Prostate gland (tissue), 2 donors: Measurements from ENCODE around the gene LYPD6B. TPM values are rescaled to one million over a fixed set of nuclear protein-coding genes. Genes with fewer than 3 reads are reported as not detected.

ENCODE experiments used
- DNase-seq: peaks from one replicate; pipeline ENCODE4 v3.0.0-alpha.2; 2019; ENCODE audit warnings: low spot score
- H3K27ac ChIP-seq, 2 donors: fragments of 200-600 bp; sonication (generic); 2 replicates each; pipeline ENCODE4 v1.5.1; 2017 to 2019
- H3K27me3 ChIP-seq: fragments of 200-600 bp; sonication (generic); replicated peaks from 2 replicates; pipeline ENCODE4 v1.5.1; 2019; ENCODE audit not compliant: insufficient read depth
- H3K36me3 ChIP-seq, 2 donors: fragments of 200-600 bp; sonication (generic); 1 replicate in 1 of 2; 2 replicates in 1 of 2; pipeline versions ENCODE4 v1.5.1 to v1.8.1; 2017 to 2019
- H3K4me1 ChIP-seq: fragments of 200-600 bp; sonication (generic); replicated peaks from 2 replicates; pipeline ENCODE4 v1.5.1; 2019
- H3K4me3 ChIP-seq, 2 donors: fragments of 200-600 bp; sonication (generic); 2 replicates each; pipeline ENCODE4 v1.5.1; 2017 to 2019
- H3K9me3 ChIP-seq: fragments of 200-600 bp; sonication (generic); 2 replicates; pipeline ENCODE4 v1.5.1; 2017
- POLR2A ChIP-seq: fragments of 450-650 bp; IDR thresholded peaks from one replicate; pipeline ENCODE4 v1.6.1; 2016; ENCODE audit warnings: antibody characterized with exemption, mild to moderate bottlenecking
- POLR2AphosphoS5 ChIP-seq: sonication (generic); formaldehyde crosslinking; IDR thresholded peaks from one replicate; pipeline ENCODE4 v1.6.1; 2017; ENCODE audit warnings: antibody characterized with exemption
- WGBS: methylation state at CpG from one replicate; pipeline ENCODE4 v1.1.5; 2018; 5-methylcytosine and 5-hydroxymethylcytosine counted together
- intact Hi-C: fragments of 100-400 bp; cut with DNase I; formaldehyde crosslinking; loops from one replicate; pipeline ENCODE4 v1.14.2; 2022
- total RNA-seq, 2 donors: library from RNA; depleted of rRNA; stranded (reverse); fragments of >200 nt; gene quantifications; one replicate each; pipeline ENCODE4 v1.1.0, GENCODE V29; 2016
- TF ChIP-seq, protein P1 (sequence below), 4 experiments: fragments of 200-600 bp in 2 of 4; fragments of 450-650 bp in 2 of 4; sonication (generic) in 2 of 4; IDR thresholded peaks; 1 replicate in 3 of 4; 2 replicates in 1 of 4; pipeline ENCODE4 v1.5.1; 2016 to 2019; ENCODE audit warnings: antibody characterized with exemption in 4 of 4, mild to moderate bottlenecking in 2 of 4, moderate library complexity in 2 of 4

LYPD6B gene
- total RNA-seq, 2 donors from 2014 or later, result 16.8 to 17.8 TPM

DNA sequence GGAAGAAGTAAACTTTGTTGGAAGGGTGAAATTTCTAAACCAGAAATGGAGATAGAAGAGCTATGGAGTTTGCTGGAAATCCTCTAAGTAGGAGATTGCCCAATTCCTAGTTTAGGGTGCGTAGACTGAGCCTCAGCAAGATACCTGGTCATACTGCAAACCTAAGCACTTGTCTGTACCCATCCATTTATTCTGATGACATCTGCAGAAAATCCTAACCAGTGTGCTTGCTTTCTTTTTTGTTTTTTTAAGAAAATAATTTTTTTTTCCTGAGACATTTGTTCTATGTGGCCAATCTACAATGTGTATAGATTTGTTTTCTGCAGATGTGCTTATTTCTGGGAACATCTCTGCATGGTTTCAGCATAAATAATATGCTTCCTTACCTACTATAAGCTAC is 144.7 kb downstream of the LYPD6B start:
- no peaks in the 10 kb centered on the region for H3K4me1 ChIP-seq
- H3K4me3 ChIP-seq, result no peak overlapping the region
- WGBS, result 96% methylated on average over 1 of the region's 1 CpG
- intact Hi-C loops, result no loop called here
- H3K27ac ChIP-seq, result no peak overlapping the region
- no peak for DNase-seq
- H3K36me3 ChIP-seq, result no peaks in the 10 kb centered on the region
- H3K9me3 ChIP-seq, result no peaks in the 10 kb centered on the region
- no peak for TF ChIP-seq POLR2AphosphoS5
- H3K27me3 ChIP-seq, result no peaks in the 10 kb centered on the region

DNA sequence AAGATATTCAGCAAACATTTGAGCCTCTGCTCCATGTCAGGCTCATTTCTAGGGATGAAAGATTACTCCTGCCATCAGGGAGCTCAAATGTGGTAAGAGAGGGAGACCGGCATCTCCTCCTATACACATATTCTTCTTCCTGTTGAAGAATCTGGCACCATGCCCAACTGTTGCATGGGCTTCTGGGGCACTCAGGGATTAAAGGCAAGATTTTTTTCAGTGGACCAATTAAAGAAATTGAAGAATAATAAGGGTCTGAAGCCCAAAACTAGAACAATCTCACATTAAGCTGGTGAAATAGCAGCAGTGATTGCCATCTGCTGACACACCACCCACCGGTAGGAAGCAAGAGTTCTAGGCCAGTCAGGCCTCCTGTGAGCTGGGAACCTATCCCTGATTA is 146.5 kb downstream of the LYPD6B start:
- intact Hi-C loops, result no loop called here
- Histone ChIP-seq H3K27ac (no peak overlapping the region), H3K27me3 (no peaks in the 10 kb centered on the region), H3K4me1 (no peaks in the 10 kb centered on the region), H3K4me3 (no peak overlapping the region), H3K9me3 (no peaks in the 10 kb centered on the region), H3K36me3 (no peaks in the 10 kb centered on the region)
- WGBS, result 90% methylated on average over 2 of the region's 2 CpGs
- TF ChIP-seq POLR2A (no peak), POLR2AphosphoS5 (no peak)
- TF ChIP-seq, protein P1, sequence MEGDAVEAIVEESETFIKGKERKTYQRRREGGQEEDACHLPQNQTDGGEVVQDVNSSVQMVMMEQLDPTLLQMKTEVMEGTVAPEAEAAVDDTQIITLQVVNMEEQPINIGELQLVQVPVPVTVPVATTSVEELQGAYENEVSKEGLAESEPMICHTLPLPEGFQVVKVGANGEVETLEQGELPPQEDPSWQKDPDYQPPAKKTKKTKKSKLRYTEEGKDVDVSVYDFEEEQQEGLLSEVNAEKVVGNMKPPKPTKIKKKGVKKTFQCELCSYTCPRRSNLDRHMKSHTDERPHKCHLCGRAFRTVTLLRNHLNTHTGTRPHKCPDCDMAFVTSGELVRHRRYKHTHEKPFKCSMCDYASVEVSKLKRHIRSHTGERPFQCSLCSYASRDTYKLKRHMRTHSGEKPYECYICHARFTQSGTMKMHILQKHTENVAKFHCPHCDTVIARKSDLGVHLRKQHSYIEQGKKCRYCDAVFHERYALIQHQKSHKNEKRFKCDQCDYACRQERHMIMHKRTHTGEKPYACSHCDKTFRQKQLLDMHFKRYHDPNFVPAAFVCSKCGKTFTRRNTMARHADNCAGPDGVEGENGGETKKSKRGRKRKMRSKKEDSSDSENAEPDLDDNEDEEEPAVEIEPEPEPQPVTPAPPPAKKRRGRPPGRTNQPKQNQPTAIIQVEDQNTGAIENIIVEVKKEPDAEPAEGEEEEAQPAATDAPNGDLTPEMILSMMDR (IDR thresholded peaks at IDR 0.05), result no peak
- DNase-seq, result no peak

DNA sequence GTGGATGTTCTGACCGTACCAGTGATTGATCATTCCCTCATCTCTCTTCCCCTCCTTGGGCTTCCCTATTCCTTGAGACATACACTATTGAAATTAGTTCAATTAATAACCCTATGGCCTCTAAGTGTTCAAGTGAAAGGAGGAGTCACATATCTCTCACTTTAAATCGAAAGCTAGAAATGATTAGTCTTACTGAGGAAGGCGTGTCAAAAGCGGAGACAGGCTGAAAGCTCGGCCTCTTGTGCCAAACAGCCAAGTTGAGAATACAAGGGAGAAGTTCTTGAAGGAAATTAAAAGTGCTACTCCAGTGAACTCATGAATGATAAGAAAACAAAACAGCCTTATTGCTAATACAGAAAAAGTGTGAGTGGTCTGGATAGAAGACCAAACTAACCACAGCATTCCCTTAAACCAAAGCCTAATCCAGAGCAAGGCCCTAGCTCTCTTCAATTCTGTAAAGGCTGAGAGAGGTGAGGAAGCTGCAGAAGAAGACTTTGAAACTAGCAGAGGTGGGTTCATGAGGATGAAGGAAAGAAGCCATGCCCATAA is 147.5 kb downstream of the LYPD6B start:
- TF ChIP-seq POLR2A (no peak), POLR2AphosphoS5 (no peak)
- TF ChIP-seq, protein P1 (IDR thresholded peaks at IDR 0.05), result no peak
- Histone ChIP-seq H3K27ac (no peak overlapping the region), H3K9me3 (no peaks in the 10 kb centered on the region), H3K36me3 (no peaks in the 10 kb centered on the region), H3K4me3 (no peak overlapping the region), H3K4me1 (no peaks in the 10 kb centered on the region), H3K27me3 (no peaks in the 10 kb centered on the region)
- intact Hi-C loops, result no loop called here
- no peak for DNase-seq
- 95% methylated on average over 5 of the region's 5 CpGs for WGBS

DNA sequence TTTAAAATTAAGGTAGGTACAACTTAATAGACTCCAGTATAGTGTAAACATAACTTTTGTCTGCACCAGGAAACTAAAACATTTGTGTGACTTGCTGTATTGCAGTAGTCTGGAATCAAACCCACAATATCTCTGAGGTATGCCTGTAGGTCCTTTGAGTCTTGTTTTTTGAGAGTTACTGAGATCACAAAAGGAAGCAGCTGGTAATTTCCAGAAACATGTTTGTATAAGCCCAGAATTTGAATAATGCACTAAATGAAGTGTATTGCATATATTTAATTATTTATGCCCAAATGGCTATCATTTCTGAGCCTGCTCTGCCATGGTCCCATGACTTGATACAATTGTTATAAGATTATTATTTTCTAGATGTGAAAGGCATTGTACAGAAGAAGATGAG is 148.6 kb downstream of the LYPD6B start:
- H3K27me3 ChIP-seq, result no peaks in the 10 kb centered on the region
- H3K36me3 ChIP-seq, result no peaks in the 10 kb centered on the region
- H3K9me3 ChIP-seq, result no peaks in the 10 kb centered on the region
- intact Hi-C loops, result no loop called here
- DNase-seq, result no peak
- TF ChIP-seq, protein P1 (IDR thresholded peaks at IDR 0.05), result no peak
- TF ChIP-seq POLR2A (no peak), POLR2AphosphoS5 (no peak)
- no peak overlapping the region for H3K27ac ChIP-seq
- no peaks in the 10 kb centered on the region for H3K4me1 ChIP-seq
- no peak overlapping the region for H3K4me3 ChIP-seq

DNA sequence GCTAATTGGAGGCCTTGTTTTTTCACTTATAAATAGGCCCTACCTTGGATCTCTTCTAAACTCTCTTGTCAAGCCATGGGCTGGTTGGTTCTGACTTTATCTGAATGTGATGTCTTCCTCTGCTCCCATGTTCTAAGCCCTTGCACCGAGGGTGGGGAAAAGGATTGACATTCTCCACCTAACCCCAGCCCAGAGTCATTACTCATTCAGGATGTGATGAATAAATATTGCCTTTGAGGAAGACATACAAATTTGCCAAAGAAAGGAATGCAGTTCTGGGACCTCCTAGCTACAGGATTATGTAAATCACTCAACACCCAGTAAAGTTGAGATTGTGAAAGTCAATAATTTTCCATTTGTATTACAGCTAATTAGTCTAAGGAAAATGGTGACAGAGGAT is 149.8 kb downstream of the LYPD6B start:
- intact Hi-C loops, result no loop called here
- WGBS, result 40% methylated on average over 1 of the region's 1 CpG
- no peaks in the 10 kb centered on the region for H3K9me3 ChIP-seq

More for the DNA sequence above, 149.8 kb downstream of the LYPD6B start:
- H3K36me3 ChIP-seq, result no peaks in the 10 kb centered on the region
- no peak overlapping the region for H3K27ac ChIP-seq
- DNase-seq, result no peak
- no peak overlapping the region for H3K4me3 ChIP-seq
- TF ChIP-seq POLR2A, result no peak
- TF ChIP-seq, protein P1 (IDR thresholded peaks at IDR 0.05), result no peak
- no peak for TF ChIP-seq POLR2AphosphoS5
- H3K27me3 ChIP-seq, result no peaks in the 10 kb centered on the region
- H3K4me1 ChIP-seq, result no peaks in the 10 kb centered on the region
